ENCODE results near the gene IGSF9.
A peak's percentile ranks its signal among the peaks of the same experiment; 100 is the strongest.

The IGSF9 gene

GRCh38 chr1:159973350-159973940, 28.0 kb upstream of the IGSF9 start:
- DNase-seq, result no peak

DNA sequence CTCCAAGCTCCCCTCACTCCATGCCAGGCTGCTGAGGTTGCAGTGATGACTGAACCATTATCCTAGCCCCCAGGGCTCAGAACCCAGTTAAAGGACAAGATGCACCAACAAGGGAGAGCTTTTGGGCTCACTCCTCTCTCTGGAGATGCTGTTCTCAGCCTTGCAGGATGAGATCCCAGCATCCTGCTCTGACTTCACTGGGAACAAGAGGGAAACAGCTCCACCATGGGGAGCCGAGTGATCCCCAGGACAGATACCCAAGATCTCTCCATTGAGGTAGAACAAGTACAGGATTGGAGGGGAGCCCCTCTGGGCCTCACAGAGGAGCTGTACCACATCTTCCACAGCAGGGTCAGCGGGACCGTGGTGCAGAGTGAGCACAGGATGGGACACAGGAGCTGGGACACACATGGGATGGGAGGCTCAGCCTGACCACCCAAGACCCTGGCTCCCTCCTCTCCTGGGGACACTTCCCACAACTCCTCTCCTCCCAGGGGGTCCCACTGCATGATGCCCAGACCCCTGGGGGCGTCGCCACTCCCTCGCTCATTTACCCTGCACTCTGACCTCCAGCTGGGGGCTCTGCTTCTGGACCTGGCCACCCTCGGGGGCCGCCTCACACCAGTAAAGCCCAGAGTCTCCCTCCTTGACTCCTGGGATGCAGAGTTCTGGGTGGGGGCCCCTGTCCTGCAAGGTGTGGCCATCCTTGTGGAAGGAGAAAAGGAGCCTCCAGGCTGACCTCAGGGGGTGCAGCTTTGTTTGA, 27.2 kb upstream of the IGSF9 start:
- no peak for DNase-seq

- DNase-seq, result no peak
Measured at GRCh38 chr1:159970932-159971342, 25.5 kb upstream of the IGSF9 start.

GRCh38 chr1:159968901-159969300, 23.5 kb upstream of the IGSF9 start:
- no peak for DNase-seq

DNA sequence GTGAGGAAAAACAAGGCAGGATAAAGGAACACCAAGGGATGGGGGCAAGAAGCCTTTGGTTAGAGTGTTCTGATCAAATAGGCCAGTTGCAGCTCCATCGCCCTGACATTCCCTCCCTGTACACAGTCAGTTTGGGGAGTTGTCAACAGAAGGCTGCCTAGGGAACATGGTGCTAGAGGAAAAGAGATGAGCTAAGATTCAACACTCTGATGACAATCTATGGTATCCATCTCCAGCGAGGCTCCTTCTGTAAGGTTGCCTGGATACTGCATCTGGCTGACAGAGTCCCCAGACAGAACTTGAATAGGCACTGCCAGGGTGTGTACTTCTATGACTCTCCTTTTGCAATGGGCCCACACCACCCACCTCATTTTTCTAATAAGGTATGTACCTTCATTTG, 19.9 kb upstream of the IGSF9 start:
- peak; percentile 55 for DNase-seq

DNA sequence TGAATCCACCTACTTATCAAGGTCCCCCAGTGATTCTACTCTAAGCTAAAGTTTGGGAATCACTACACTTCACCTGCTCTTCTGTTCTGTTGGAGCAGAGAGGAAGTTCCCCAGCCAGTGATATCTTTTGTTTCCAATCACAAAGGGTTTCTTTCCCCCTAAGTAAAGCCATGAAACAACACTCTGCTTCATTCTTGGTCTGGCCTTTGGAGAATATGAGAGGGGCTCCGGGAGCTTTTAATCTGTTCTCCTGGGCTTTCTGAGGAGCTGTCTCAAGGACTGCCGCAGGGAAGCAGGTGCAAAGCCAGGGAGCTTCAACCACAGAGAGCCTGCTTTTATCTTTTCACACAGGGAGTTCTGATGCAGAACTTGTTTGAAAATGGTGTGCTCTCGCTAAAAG, 18.7 kb upstream of the IGSF9 start:
- DNase-seq, result peak; percentile 85

DNA sequence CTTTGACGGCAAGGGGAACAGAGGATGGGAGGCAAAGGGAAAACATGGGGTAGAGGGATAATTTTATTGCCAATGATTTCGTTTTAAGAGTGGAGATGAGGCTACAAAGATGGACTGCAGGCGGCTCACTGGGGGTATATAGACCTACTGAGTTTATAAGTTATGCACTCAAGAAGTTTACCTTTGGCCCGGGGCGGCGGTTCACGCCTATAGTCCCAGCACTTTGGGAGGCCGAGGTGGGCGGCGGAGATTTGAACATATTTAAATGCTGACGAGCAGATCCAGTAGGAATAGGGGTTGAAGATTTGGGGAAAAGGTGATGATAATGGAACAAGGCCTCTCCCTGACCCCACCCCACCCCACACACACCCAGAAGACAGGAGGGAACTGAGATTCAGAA, 16.8 kb upstream of the IGSF9 start:
- no peak for DNase-seq

DNA sequence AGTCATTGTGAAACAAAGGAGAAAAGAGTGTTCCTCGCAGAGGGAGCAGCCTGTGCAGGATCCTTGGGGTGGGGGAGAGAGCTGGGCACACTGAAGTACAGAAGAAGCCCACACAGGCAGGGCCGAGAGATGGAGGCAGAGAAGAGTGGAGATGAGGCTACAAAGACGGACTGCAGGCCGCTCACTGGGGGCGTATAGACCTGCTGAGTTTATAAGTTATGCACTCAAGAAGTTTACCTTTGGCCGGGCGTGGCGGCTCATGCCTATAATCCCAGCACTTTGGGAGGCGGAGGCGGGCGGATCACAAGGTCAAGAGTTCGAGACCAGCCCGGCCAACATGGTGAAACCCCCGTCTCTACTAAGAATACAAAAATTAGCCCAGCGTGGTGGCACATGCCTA, 16.2 kb upstream of the IGSF9 start:
- no peak for DNase-seq

DNA sequence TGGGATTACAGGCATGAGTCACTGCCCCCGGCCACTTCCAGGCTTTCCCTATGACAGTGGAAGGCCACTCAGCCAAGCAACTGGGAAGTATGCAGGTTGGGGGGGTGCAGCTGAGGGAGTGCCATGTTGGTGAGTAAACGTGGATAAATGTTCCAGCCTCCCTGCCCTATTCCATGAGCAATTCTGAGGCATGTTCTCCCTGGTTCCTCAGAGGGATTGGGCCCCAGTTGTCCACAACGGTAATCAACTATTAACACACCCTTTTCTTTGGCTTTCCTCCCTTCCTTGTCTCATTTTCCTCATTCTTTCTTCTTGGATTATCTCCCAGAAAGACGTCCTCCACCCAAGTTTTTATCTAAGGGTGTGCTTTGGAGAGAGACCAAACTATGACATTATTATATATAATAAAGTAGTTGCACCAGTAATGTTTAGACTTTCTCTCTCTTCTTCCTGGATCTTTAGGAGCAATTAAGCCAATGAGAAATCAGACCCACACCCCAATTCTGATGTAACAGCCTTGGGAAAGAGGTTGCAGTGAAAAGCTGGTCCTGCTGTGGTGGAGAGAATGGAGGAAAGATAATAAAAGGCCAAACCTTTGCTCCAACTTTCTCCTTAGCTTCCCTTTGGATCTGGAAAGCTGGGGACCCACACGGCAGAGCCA, 15.4 kb upstream of the IGSF9 start:
- no peak for DNase-seq

DNA sequence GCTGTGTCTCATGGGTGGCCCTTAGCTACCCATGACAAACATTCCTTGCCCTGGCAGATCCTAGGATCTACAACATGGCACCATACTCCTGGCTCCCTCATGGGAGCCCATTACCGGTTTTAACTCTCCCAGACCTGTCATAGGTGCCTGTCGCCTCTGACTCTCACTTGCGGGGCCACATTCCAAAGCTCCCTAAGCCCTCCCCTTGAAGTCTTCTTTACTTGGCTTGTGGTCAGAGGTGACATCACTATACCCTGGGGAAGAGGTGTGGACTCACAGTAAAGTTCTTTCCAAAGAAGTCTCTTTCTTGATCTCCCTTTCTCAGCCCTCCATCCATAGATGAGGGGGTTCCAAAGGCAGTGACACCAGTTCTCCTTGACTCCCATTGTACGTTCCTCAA, 14.0 kb upstream of the IGSF9 start:
- DNase-seq, result no peak

- peak; percentile 21 for DNase-seq
Measured at GRCh38 chr1:159958719-159959380, 13.4 kb upstream of the IGSF9 start.

- peak; percentile 92 for DNase-seq
Measured at GRCh38 chr1:159957824-159958268, 12.4 kb upstream of the IGSF9 start.

- no peak for DNase-seq
Measured at GRCh38 chr1:159955456-159955855, 10.0 kb upstream of the IGSF9 start.

DNA sequence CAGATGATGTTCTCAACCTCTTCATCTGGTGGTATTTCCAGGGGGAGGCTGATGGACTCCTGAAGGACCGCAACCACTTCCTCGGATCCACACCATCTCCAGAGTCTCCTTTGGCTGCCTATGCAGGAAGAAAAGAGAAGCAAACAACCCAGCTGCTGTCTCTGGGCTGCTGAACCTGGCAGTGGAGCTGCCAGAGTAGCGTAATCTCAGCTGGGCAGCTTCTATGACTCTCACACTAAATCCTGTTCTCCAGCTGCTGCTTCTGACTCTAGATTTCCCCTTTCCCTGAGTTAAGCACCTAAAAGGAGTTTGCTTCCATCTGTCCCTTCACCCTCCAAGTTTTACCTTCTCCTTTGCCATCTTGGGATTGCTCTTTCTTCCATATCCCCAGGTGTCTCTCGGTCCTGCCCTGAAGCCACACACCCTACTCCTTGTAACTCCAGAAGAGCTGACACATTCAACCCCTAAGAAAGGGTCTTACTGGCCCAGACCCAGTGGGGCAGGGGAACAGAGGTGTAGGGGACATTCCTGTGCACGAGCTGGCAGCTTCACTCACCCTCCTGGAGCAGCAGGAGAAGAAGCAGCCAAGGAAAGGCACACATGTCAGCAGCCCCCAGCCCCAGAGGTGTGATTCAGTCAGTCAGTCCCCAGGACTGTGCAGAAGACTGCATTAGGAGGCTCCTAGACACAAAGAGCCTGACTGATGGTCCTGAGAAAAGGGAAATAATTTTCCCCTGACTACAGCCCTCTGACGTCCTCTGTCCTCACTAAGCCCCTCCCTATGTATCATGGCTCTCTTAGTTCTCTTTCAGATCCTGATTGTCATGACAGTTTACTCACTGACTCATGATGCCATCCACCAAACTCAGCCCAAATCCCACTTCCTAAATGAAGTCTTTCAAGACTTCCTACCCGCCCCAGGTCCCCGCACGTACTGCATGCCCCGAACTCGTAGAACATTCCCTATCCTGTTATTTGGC, 8.4 kb upstream of the IGSF9 start, which contains the start of gene SLAMF9:
TSS of gene SLAMF9 (minus strand) at position 702 of the 980 bp plus-strand sequence. CDS start at position 602, 100 bp downstream.
- no peak for DNase-seq

GRCh38 chr1:159952932-159953331, 7.5 kb upstream of the IGSF9 start:
- no peak for DNase-seq

DNA sequence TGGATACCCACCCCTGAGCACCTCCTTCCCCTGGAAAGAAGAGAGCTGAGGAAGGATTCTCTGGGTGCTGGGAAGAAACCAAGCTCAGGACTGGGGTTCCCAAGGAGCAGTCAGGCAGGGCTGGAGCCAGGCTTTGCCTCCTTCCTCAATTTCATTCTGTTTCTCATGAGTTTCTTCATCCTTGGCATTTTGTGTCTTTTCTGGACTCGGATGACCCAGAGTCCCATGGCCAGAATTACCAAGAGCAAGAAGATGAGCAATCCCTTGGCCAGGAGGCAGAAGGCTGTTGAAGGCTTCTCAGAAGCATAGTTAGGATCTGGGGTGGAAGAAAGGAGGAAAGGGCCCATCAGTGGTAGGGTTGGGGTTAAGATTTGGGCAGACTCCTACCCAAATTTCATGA, 6.1 kb upstream of the IGSF9 start:
- no peak for DNase-seq

GRCh38 chr1:159951016-159951415, 5.6 kb upstream of the IGSF9 start:
- no peak for DNase-seq

DNA sequence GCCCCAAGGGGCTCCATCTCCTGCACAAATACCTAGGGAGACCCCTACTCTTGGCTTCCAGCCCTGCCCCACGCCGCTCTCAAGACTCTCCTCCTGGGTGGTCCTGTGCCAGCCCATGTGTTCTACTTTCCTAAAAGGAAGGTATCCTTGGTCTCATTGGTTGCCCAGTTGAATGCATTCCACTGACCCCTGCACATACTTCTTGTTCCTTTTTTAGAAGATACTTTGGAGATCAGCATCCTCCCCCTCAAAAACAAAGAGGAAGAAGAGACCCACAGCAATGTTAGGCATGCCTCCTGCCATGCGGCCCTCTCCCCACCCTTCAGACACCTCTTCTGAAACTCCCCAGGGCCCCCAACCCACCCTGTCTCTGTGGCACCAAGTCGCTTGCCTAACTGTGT, 4.6 kb upstream of the IGSF9 start:
- DNase-seq, result no peak

DNA sequence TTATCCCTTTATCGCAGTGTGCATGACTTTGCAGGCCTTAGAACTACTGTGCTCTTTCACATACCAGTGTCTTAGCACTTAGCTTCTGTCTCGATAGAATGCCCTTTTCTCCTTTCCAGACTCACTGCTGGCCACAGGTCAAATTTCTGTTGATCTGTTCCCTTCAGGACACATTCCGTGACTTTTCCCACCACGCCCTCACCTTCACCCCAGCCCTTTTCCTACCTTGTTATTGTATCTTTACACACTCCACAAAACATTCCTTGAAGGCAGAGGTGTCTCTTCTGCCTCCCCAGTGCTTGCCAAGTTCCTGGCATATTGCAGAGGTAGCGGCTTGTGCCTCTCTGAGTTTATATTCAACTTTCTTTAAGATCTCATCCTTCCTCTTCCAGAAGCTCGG, 3.7 kb upstream of the IGSF9 start:
- no peak for DNase-seq

- no peak for DNase-seq
Measured at GRCh38 chr1:159947942-159948341, 2.5 kb upstream of the IGSF9 start.

GRCh38 chr1:159946242-159947187, 1.1 kb upstream of the IGSF9 start:
- peak; percentile 55 for DNase-seq
